Stomach (tissue), 4 donors: ENCODE results near the gene KRT38.

Experiments
- EP300 ChIP-seq: sonication (generic); formaldehyde crosslinking; IDR thresholded peaks from one replicate; pipeline ENCODE4 v1.6.1; 2017; ENCODE audit warnings: antibody characterized with exemption
- POLR2A ChIP-seq, 4 donors: fragments of 450-650 bp; IDR thresholded peaks; one replicate each; pipeline ENCODE4 v1.6.1; 2016; ENCODE audit warnings: antibody characterized with exemption in 4 of 4, control low read depth in 2 of 4, mild to moderate bottlenecking in 1 of 4, moderate library complexity in 1 of 4
- TF ChIP-seq, protein P1 (sequence below), 7 experiments: fragments of 450-650 bp in 4 of 7; fragments of 200-600 bp in 3 of 7; sonication (generic) in 3 of 7; IDR thresholded peaks; one replicate each; pipeline ENCODE4 v1.5.1; 2016 to 2019; ENCODE audit warnings: antibody characterized with exemption in 7 of 7, control low read depth in 2 of 7, mild to moderate bottlenecking in 1 of 7

- TF ChIP-seq, protein P1, sequence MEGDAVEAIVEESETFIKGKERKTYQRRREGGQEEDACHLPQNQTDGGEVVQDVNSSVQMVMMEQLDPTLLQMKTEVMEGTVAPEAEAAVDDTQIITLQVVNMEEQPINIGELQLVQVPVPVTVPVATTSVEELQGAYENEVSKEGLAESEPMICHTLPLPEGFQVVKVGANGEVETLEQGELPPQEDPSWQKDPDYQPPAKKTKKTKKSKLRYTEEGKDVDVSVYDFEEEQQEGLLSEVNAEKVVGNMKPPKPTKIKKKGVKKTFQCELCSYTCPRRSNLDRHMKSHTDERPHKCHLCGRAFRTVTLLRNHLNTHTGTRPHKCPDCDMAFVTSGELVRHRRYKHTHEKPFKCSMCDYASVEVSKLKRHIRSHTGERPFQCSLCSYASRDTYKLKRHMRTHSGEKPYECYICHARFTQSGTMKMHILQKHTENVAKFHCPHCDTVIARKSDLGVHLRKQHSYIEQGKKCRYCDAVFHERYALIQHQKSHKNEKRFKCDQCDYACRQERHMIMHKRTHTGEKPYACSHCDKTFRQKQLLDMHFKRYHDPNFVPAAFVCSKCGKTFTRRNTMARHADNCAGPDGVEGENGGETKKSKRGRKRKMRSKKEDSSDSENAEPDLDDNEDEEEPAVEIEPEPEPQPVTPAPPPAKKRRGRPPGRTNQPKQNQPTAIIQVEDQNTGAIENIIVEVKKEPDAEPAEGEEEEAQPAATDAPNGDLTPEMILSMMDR (IDR thresholded peaks at IDR 0.05) = no peak
- TF ChIP-seq EP300 (no peak), POLR2A (IDR thresholded peaks at IDR 0.05) (no peak)
These were observed 3.4 kb upstream of the KRT38 start for GRCh38 chr17:41444186-41444585.
